ENCODE results near the gene DSCAM. TPM values are rescaled to one million over a fixed set of nuclear protein-coding genes. Genes with fewer than 3 reads are reported as not detected.

Gene DSCAM
- total and polyA plus RNA-seq, 10 donors: 0.02 to 2.7 (median 2.0) TPM

DNA sequence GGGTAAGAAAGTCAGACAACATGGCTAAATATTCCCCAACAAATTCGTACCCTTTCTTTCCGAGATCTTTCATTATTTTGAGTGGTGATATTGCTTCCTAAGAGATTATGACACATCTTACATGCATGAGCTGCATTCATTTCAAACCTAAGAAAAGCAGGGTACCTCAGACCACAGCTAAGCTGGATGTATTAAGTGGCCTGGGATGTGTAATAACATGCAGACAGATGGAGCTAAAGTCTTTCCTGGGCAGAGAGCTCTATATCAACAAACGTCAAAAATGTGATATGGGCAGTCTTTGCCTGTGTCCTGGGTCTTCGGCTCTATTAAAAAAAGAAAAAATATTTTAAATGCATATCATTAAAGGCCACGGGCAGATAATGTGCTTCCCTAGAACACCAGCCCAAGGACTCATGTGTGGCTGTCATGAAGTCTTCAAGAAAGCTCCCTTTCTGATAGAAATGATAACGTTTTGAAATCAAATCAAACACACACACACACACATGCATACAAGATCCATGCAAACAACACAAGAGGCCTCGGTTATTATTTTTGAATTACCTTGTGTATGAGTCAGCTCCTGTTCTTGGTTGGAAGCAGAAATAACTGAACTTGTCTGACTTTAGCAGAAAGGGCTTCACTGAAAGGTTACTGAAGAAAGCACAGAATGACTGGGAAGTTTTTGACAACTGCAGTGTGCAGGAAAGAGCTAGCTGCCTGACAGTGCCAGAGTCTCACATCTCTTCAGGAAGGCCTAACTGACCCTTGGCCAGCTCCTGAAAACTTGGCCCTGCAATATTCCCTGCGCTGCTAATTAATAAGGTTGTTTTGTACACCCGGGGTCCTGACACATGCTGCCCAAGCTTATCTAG is 231.2 kb downstream of the DSCAM start:
- Histone ChIP-seq H3K9me3 (peaks cover 0 to 8% (median 0%) of the 10 kb centered on the region in 8 donors), H3K4me1 (no peaks in the 10 kb centered on the region), H3K27ac (no peak overlapping the region), H3K36me3 (no peaks in the 10 kb centered on the region), H3K27me3 (replicated peaks in 1 of 7) (no peaks in the 10 kb centered on the region), H3K4me3 (no peak overlapping the region)
- DNase-seq: no peak
- intact Hi-C loops (cut with DNase I; ENCODE audit: low total_unique reads): no loop called here
- WGBS, 5 donors: 46 to 59% (median 50%) methylated on average over 9 of the region's 9 CpGs
- TF ChIP-seq POLR2AphosphoS5 (IDR thresholded peaks at IDR 0.05) (no peak), CTCF (IDR thresholded peaks at IDR 0.05 in 8 of 11, conservative IDR thresholded peaks at IDR 0.05 in 3 of 11) (no peak), POLR2A (IDR thresholded peaks at IDR 0.05) (no peak)

GRCh38 chr21:40613546-40614030 is 233.4 kb downstream of the DSCAM start:
- H3K27ac ChIP-seq: no peak overlapping the region
- H3K4me1 ChIP-seq: no peaks in the 10 kb centered on the region
- no peak for DNase-seq
- H3K4me3 ChIP-seq: no peak overlapping the region
- 81 to 91% (median 87%) methylated on average over 4 of the region's 4 CpGs for WGBS, 5 donors
- no peaks in the 10 kb centered on the region for H3K36me3 ChIP-seq
- TF ChIP-seq POLR2AphosphoS5 (IDR thresholded peaks at IDR 0.05) (no peak), CTCF (IDR thresholded peaks at IDR 0.05 in 8 of 11, conservative IDR thresholded peaks at IDR 0.05 in 3 of 11) (no peak), POLR2A (IDR thresholded peaks at IDR 0.05) (no peak)
- peaks cover 0 to 12% (median 0%) of the 10 kb centered on the region in 8 donors for H3K9me3 ChIP-seq
- no peaks in the 10 kb centered on the region for H3K27me3 ChIP-seq (replicated peaks in 1 of 7)
- intact Hi-C loops (cut with DNase I; ENCODE audit: low total_unique reads): no loop called here

DNA sequence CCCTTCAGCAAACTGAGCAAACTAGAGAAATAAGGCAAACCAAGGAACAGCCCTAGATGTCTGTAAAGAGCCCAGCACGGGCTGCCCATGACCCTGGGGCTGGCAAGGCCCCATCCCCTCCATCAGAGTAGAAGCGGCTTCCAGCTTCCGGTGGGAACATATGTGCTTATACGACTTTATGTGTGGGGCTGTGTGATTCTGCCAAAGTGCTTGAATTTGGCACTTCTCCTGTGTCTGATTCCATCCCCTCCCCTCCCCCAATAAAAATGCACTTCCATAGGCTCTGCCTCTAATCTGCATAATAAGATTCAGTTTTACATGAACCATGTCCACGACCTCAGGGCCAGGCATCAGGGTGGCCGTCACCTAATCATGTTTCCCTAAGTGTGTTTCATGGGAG is 236.6 kb downstream of the DSCAM start:
- intact Hi-C loops (cut with DNase I; ENCODE audit: low total_unique reads): no loop called here

More for the DNA sequence above, 236.6 kb downstream of the DSCAM start:
- no peaks in the 10 kb centered on the region for H3K27me3 ChIP-seq (replicated peaks in 1 of 7)
- 57 to 90% (median 82%) methylated on average over 6 of the region's 6 CpGs for WGBS, 5 donors
- no peak overlapping the region for H3K27ac ChIP-seq
- H3K36me3 ChIP-seq: no peaks in the 10 kb centered on the region
- peaks cover 0 to 20% (median 2%) of the 10 kb centered on the region in 8 donors for H3K9me3 ChIP-seq
- H3K4me1 ChIP-seq: no peaks in the 10 kb centered on the region
- no peak overlapping the region for H3K4me3 ChIP-seq
- no peak for DNase-seq
- no peak for TF ChIP-seq POLR2A (IDR thresholded peaks at IDR 0.05)
- no peak for TF ChIP-seq POLR2AphosphoS5 (IDR thresholded peaks at IDR 0.05)
- TF ChIP-seq CTCF (IDR thresholded peaks at IDR 0.05 in 8 of 11, conservative IDR thresholded peaks at IDR 0.05 in 3 of 11): no peak

Measured in spleen (tissue), 11 donors.